ENCODE results near the gene LRP1B.

LRP1B gene

DNA sequence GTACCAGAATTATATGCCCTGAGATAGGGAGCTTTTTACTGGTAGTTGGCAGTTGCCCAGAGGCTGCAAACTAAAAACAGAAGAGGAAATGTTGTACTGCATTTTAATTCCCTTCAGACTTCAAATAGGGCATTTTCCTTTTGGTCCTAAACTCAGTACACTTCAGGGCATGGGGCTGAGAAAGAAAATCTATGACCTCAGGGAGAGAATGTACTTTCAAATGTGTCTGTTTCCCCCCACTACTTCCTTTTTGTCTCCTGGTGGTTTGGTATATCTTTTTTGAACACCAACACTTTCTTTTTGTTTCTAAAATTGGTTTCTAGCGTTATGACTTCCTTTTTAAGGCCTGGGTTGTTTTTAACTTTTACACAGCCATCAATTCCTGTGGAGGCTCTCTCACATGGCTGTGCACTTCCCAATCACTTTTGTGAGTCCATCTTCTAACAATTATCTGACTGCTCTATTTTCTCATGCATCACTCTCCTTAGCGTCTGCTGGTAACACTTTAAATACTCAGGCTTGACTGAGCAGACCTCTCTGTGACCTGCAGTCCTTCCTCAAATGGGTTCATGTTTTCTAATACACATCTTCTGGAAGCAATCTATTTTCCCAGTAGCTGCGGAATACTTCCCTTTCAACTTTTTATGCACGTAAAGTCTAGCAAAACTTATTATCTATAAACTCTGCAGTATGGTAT is 596.0 kb downstream of the LRP1B start:
- H3K9me2 ChIP-seq (replicated peaks; ENCODE audit: control insufficient read depth, low read length) = no peaks in the 10 kb centered on the region
- no peaks in the 10 kb centered on the region for H3K9me3 ChIP-seq (ENCODE audit: control insufficient read depth, insufficient read depth, low read length)
- H3F3A ChIP-seq (ENCODE audit: control insufficient read depth, insufficient read depth) = no peaks in the 10 kb centered on the region
- no peaks in the 10 kb centered on the region for H3K4me1 ChIP-seq (ENCODE audit: control insufficient read depth, low read length)
- no peak overlapping the region for H3K27ac ChIP-seq (ENCODE audit: low read depth, low read length)
- H3K79me2 ChIP-seq (ENCODE audit: control insufficient read depth, low read length) = no peaks in the 10 kb centered on the region
- no peaks in the 10 kb centered on the region for H4K20me1 ChIP-seq (ENCODE audit: control insufficient read depth, insufficient read depth, low read depth, low read length)
- H3K27me3 ChIP-seq (ENCODE audit: control insufficient read depth, low read length) = no peaks in the 10 kb centered on the region
- no peak overlapping the region for H3K4me2 ChIP-seq (ENCODE audit: low read length)
- no peak overlapping the region for H3K4me3 ChIP-seq (ENCODE audit: low read length)
- H3K36me3 ChIP-seq (ENCODE audit: control insufficient read depth, low read length) = no peaks in the 10 kb centered on the region
- TF ChIP-seq CTCF (IDR thresholded peaks at IDR 0.05; ENCODE audit: low read depth, low read length, poor library complexity, severe bottlenecking) = no peak
- TF ChIP-seq EZH2phosphoT487 (IDR thresholded peaks at IDR 0.05; ENCODE audit: borderline replicate concordance, low read length) = no peak

DNA sequence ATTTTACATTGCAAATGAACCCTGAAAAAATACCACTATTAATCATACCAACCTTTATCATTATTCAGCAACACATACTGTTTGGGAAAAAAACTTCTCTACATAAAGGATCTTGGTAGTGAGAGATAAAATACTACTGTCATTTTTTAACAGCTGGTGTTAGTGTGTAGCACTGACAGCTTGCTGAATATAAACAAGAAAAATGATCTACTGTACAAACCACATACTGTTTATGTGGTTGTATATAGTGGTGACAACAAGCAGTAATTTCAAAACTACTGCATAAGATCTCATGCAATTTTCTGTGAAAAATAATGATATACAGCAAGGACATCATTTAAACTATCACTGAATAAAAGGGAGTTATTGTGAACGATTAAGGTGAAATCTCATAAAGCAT is 601.2 kb downstream of the LRP1B start:
- H3K4me2 ChIP-seq (ENCODE audit: low read length) = no peak overlapping the region
- TF ChIP-seq CTCF (IDR thresholded peaks at IDR 0.05; ENCODE audit: low read depth, low read length, poor library complexity, severe bottlenecking) = no peak
- TF ChIP-seq EZH2phosphoT487 (IDR thresholded peaks at IDR 0.05; ENCODE audit: borderline replicate concordance, low read length) = no peak

GRCh38 chr2:141528990-141529389 is 601.8 kb downstream of the LRP1B start:
- Histone ChIP-seq H3K4me3 (ENCODE audit: low read length) (no peak overlapping the region), H3K79me2 (ENCODE audit: control insufficient read depth, low read length) (no peaks in the 10 kb centered on the region), H3K36me3 (ENCODE audit: control insufficient read depth, low read length) (no peaks in the 10 kb centered on the region), H4K20me1 (ENCODE audit: control insufficient read depth, insufficient read depth, low read depth, low read length) (no peaks in the 10 kb centered on the region), H3K9me3 (ENCODE audit: control insufficient read depth, insufficient read depth, low read length) (no peaks in the 10 kb centered on the region), H3K9me2 (replicated peaks; ENCODE audit: control insufficient read depth, low read length) (no peaks in the 10 kb centered on the region), H3K27me3 (ENCODE audit: control insufficient read depth, low read length) (no peaks in the 10 kb centered on the region), H3F3A (ENCODE audit: control insufficient read depth, insufficient read depth) (no peaks in the 10 kb centered on the region), H3K27ac (ENCODE audit: low read depth, low read length) (no peak overlapping the region), H3K4me1 (ENCODE audit: control insufficient read depth, low read length) (no peaks in the 10 kb centered on the region), H3K4me2 (ENCODE audit: low read length) (no peak overlapping the region)
- TF ChIP-seq CTCF (IDR thresholded peaks at IDR 0.05; ENCODE audit: low read depth, low read length, poor library complexity, severe bottlenecking) (no peak), EZH2phosphoT487 (IDR thresholded peaks at IDR 0.05; ENCODE audit: borderline replicate concordance, low read length) (no peak)

More for the DNA sequence above, 601.2 kb downstream of the LRP1B start:
- Histone ChIP-seq H3K27ac (ENCODE audit: low read depth, low read length) (no peak overlapping the region), H3K9me3 (ENCODE audit: control insufficient read depth, insufficient read depth, low read length) (no peaks in the 10 kb centered on the region), H4K20me1 (ENCODE audit: control insufficient read depth, insufficient read depth, low read depth, low read length) (no peaks in the 10 kb centered on the region), H3K4me1 (ENCODE audit: control insufficient read depth, low read length) (no peaks in the 10 kb centered on the region), H3K36me3 (ENCODE audit: control insufficient read depth, low read length) (no peaks in the 10 kb centered on the region), H3K4me3 (ENCODE audit: low read length) (no peak overlapping the region), H3F3A (ENCODE audit: control insufficient read depth, insufficient read depth) (no peaks in the 10 kb centered on the region), H3K79me2 (ENCODE audit: control insufficient read depth, low read length) (no peaks in the 10 kb centered on the region), H3K9me2 (replicated peaks; ENCODE audit: control insufficient read depth, low read length) (no peaks in the 10 kb centered on the region), H3K27me3 (ENCODE audit: control insufficient read depth, low read length) (no peaks in the 10 kb centered on the region)
